Heart left ventricle (tissue), 13 donors: Measurements from ENCODE around the gene PRKAG3.

Source experiments
- CTCF ChIP-seq, 12 donors: fragments of 200-600 bp; sonication (generic) in 4 of 12; IDR thresholded peaks; one replicate each; pipeline versions ENCODE4 v1.5.0 to v1.8.0; 2018 to 2022; ENCODE audit warnings: antibody characterized with exemption in 12 of 12, mild to moderate bottlenecking in 5 of 12
- POLR2A ChIP-seq, 2 donors: fragments of 450-650 bp; IDR thresholded peaks; one replicate each; pipeline ENCODE4 v1.6.1; 2017; ENCODE audit warnings: antibody characterized with exemption in 2 of 2, mild to moderate bottlenecking in 2 of 2, moderate library complexity in 2 of 2
- donor health status: ischemic (EF 13 %, LVEDD 7.1; RV severe dilation, severe dysfunction).
- donor health status: DM: no; HTN: yes; CAD: no.
- donor health status: DM: no; HTN: no; CAD: no.
- donor health status: ischemic (EF 25% LVEDD 6.9; RV normal size, moderate dysfunction).
- donor health status: ischemic (EF 25% LVEDD 5.7; RV mildly dilated, moderate dysfunction).
- donor health status: ischemic (EF 35%, LVEDD 5.7; RV mildly dilated, moderate dysfunction).
- donor health status: nonischemic (EF 11% LVEDD 7.7; RV severe dilation, severe dysfunction).
- donor health status: DM: yes; HTN: yes; CAD: no.
- donor health status: PGD.
- donor health status: ischemic (EF 29% LVEDD 5.4; RV normal size, mild dysfunction).
- donor health status: nonischemic (EF 23%, LVEDD 6.1; RV moderate dilation, normal function).

GRCh38 chr2:218880859-218881594 lies 49.4 kb upstream of the PRKAG3 start:
- TF ChIP-seq CTCF (IDR thresholded peaks at IDR 0.05) (no peak), POLR2A (IDR thresholded peaks at IDR 0.05) (no peak)
